T-helper 9 cell (primary cell): ENCODE measurements around the gene SDC3.

Experiments
- DNase-seq: peaks from one replicate; pipeline ENCODE4 v3.0.0-alpha.2; 2020

SDC3 gene

GRCh38 chr1:30888391-30888790 is 20.2 kb downstream of the SDC3 start:
- no peak for DNase-seq

GRCh38 chr1:30887485-30888315 is 20.9 kb downstream of the SDC3 start:
- DNase-seq, result no peak

- DNase-seq, result no peak
Observed at GRCh38 chr1:30886710-30887428, 21.7 kb downstream of the SDC3 start.

GRCh38 chr1:30885570-30886522 is 22.7 kb downstream of the SDC3 start:
- DNase-seq, result no peak

- no peak for DNase-seq
Observed at GRCh38 chr1:30884723-30885122, 23.8 kb downstream of the SDC3 start.

- no peak for DNase-seq
Observed at GRCh38 chr1:30883389-30884172, 25.0 kb downstream of the SDC3 start.

- DNase-seq, result no peak
Observed at GRCh38 chr1:30882678-30883388, 25.7 kb downstream of the SDC3 start.

- no peak for DNase-seq
Observed at GRCh38 chr1:30881319-30882181, 27.0 kb downstream of the SDC3 start.

- DNase-seq, result no peak
Observed at GRCh38 chr1:30880678-30881318, 27.8 kb downstream of the SDC3 start.

GRCh38 chr1:30879940-30880677 is 28.4 kb downstream of the SDC3 start:
- DNase-seq, result no peak

- DNase-seq, result no peak
Observed at GRCh38 chr1:30879126-30879786, 29.3 kb downstream of the SDC3 start.

GRCh38 chr1:30878559-30878958 is 30.0 kb downstream of the SDC3 start:
- DNase-seq, result no peak

GRCh38 chr1:30878016-30878415 is 30.5 kb downstream of the SDC3 start:
- DNase-seq, result no peak

- DNase-seq, result no peak
Observed at GRCh38 chr1:30877205-30877912, 31.2 kb downstream of the SDC3 start.

GRCh38 chr1:30876451-30877204 is 31.9 kb downstream of the SDC3 start:
- no peak for DNase-seq

- no peak for DNase-seq
Observed at GRCh38 chr1:30875916-30876315, 32.6 kb downstream of the SDC3 start.

GRCh38 chr1:30875197-30875596 is 33.4 kb downstream of the SDC3 start:
- DNase-seq, result no peak
